Activated CD4-positive, alpha-beta T cell treated with anti-CD3 and anti-CD28 coated beads, Interleukin-2, amount 10 ng/mL, durations not matched to agents 24 days and 14 days (primary cell): Measurements from ENCODE around the gene GLP1R. TPM values are rescaled to one million over a fixed set of nuclear protein-coding genes. Genes with fewer than 3 reads are reported as not detected.

Source experiments
- DNase-seq: peaks from one replicate; pipeline ENCODE4 v3.0.0; 2022
- H3K27ac Mint-ChIP-seq: one replicate; pipeline ENCODE4 v1.8.0; 2022; ENCODE audit warnings: mild to moderate bottlenecking, mixed read lengths
- H3K27me3 Mint-ChIP-seq: one replicate; pipeline ENCODE4 v1.8.0; 2022; ENCODE audit warnings: mixed read lengths
- H3K36me3 Mint-ChIP-seq: one replicate; pipeline ENCODE4 v1.8.0; 2022; ENCODE audit warnings: low read depth, mild to moderate bottlenecking, mixed read lengths
- H3K4me1 Mint-ChIP-seq: one replicate; pipeline ENCODE4 v1.8.0; 2021; ENCODE audit warnings: mixed read lengths
- H3K4me3 Mint-ChIP-seq: one replicate; pipeline ENCODE4 v1.8.0; 2022; ENCODE audit warnings: mild to moderate bottlenecking, moderate library complexity, mixed read lengths
- H3K9me3 Mint-ChIP-seq: one replicate; pipeline ENCODE4 v1.8.0; 2021; ENCODE audit warnings: mixed read lengths
- intact Hi-C: fragments of 100-400 bp; cut with micrococcal nuclease; formaldehyde crosslinking; loops from one replicate; pipeline ENCODE4 v1.15.1; 2023
- total RNA-seq: library from RNA; stranded (reverse); gene quantifications from 2 replicates; pipeline ENCODE4 v1.2.3, GENCODE V29; 2022

The GLP1R gene
- 0.09 TPM in 2 replicates for total RNA-seq

DNA sequence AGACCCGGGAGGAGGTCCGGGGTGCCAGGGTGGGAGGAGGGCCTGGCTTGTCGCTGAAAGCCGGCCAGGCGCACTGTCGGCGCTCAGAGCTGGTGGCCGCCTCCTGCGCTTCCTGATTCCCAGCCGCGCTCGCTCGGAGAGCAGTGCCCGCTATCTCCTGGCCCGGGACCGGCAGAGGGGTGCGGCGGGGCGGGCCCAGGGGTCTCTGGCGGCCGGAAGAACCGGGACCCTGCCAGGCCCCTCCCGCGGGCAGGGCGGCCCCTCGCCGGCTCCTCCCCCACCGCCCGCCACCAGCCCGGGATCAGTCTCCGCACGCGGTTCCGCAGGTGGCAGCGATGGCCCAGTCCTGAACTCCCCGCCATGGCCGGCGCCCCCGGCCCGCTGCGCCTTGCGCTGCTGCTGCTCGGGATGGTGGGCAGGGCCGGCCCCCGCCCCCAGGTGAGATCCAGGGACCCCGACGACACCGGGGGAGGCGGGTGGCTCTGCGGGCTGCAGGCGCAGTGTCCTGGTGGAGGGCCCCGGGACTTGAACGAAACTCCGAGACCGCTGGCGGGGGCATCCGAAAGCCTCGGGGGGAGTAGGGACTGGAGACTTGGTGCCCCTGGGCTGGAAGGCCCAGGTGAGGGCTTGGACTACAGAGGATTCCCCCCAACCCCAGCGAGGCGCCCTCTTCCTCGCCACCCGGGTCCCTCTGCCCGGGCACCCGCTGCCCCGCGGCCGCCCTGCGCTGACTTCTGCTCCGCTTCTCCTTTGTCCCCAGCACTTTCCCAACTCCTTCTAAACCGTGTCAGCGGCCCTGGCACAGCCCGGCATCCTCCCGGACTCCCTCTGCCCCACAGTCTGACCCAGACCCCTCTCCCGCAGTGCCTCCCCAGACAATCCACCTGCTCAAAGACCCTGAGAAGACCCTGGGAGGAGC lies at the start of gene GLP1R:
GLP1R (plus strand) TSS at position 301 of the 919 bp plus-strand sequence; CDS start at position 361, 60 bp downstream.
- no peaks in the 10 kb centered on the region for H3K9me3 Mint-ChIP-seq
- peaks cover 17% of the 10 kb centered on the region for H3K4me1 Mint-ChIP-seq
- peaks cover 42% of the 10 kb centered on the region for H3K27me3 Mint-ChIP-seq
- H3K27ac Mint-ChIP-seq = peak within 1 kb of the TSS; percentile 17
- peak; percentile 58 for DNase-seq
- H3K4me3 Mint-ChIP-seq = peak within 1 kb of the TSS; percentile 48
- intact Hi-C loops = no loop called here
- H3K36me3 Mint-ChIP-seq = no peaks in the 10 kb centered on the region

GRCh38 chr6:39003072-39003471 lies 45.5 kb upstream of the GLP1R start:
- DNase-seq = no peak
- intact Hi-C loops = no loop called here
- H3K36me3 Mint-ChIP-seq = no peaks in the 10 kb centered on the region
- H3K9me3 Mint-ChIP-seq = no peaks in the 10 kb centered on the region
- no peak overlapping the region for H3K4me3 Mint-ChIP-seq
- peaks cover 56% of the 10 kb centered on the region for H3K27me3 Mint-ChIP-seq
- no peak overlapping the region for H3K27ac Mint-ChIP-seq
- no peaks in the 10 kb centered on the region for H3K4me1 Mint-ChIP-seq

DNA sequence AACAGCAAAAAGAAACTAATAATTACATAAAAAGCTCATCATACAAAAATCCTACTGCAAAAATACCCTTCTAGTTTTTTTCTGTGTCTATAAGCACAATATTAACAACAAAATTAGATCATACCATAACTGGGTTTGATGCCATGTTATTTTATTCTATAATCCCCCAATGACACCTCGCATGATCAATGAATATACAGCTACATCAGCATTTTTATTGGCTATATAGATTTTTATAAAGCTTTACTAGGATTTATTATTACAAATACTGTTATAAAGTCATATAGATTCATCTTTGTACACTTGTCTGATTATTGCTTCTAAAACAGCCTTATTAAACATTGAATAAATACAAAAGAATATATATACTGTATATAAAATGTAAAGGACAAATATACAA lies 45.1 kb upstream of the GLP1R start:
- H3K9me3 Mint-ChIP-seq = no peaks in the 10 kb centered on the region
- no peaks in the 10 kb centered on the region for H3K36me3 Mint-ChIP-seq
- H3K4me1 Mint-ChIP-seq = no peaks in the 10 kb centered on the region
- intact Hi-C loops = no loop called here
- no peak for DNase-seq
- no peak overlapping the region for H3K27ac Mint-ChIP-seq
- peaks cover 60% of the 10 kb centered on the region for H3K27me3 Mint-ChIP-seq
- H3K4me3 Mint-ChIP-seq = no peak overlapping the region

DNA sequence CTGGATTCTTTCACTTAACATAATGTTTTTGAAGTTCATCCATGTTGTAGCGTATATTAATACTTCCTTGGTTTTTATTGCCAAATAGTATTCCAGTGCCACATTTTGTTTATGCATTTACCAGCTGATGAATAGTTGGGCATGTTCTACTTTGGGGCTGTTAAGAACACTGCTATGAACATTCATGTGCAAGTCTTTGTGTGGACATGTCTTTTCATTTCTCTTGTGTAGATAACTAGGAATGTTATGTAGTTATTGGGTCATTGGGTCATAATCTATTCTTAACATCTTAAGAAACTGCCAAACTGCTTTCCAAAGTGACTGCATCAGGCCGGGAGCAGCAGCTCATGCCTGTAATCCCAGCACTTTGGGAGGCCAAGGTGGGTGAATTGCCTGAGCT lies 43.8 kb upstream of the GLP1R start:
- no peak for DNase-seq
- Mint-ChIP-seq H3K4me3 (no peak overlapping the region), H3K27ac (no peak overlapping the region), H3K36me3 (no peaks in the 10 kb centered on the region), H3K27me3 (peaks cover 62% of the 10 kb centered on the region), H3K4me1 (no peaks in the 10 kb centered on the region), H3K9me3 (no peaks in the 10 kb centered on the region)
- intact Hi-C loops = no loop called here

- H3K4me3 Mint-ChIP-seq = no peak overlapping the region
- no peaks in the 10 kb centered on the region for H3K36me3 Mint-ChIP-seq
- H3K9me3 Mint-ChIP-seq = no peaks in the 10 kb centered on the region
- intact Hi-C loops = no loop called here
- no peak for DNase-seq
- H3K27ac Mint-ChIP-seq = no peak overlapping the region
- peaks cover 56% of the 10 kb centered on the region for H3K27me3 Mint-ChIP-seq
- no peaks in the 10 kb centered on the region for H3K4me1 Mint-ChIP-seq
These were observed 42.8 kb upstream of the GLP1R start for GRCh38 chr6:39005774-39006173.

DNA sequence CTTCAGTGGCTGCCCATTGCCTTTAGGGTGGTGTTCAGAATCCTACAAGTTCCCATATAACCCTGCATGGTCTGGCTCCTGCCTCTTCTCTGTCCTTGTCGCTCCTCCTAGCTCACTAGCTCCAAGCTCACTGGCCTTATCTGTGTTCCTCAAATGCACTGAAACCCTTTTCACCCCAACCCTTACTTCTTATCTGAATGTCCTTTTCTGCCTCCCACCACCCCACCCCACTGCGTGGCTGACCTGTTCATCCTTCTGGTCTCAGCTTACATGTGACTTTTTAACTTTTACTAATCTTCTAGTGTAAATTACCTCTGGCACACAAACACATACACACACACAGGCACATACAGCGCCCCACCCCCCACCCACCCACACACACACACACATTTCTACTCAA lies 41.0 kb upstream of the GLP1R start:
- Mint-ChIP-seq H3K9me3 (no peaks in the 10 kb centered on the region), H3K4me1 (no peaks in the 10 kb centered on the region), H3K36me3 (no peaks in the 10 kb centered on the region), H3K4me3 (no peak overlapping the region), H3K27me3 (peaks cover 61% of the 10 kb centered on the region), H3K27ac (no peak overlapping the region)
- intact Hi-C loops = no loop called here
- DNase-seq = no peak

DNA sequence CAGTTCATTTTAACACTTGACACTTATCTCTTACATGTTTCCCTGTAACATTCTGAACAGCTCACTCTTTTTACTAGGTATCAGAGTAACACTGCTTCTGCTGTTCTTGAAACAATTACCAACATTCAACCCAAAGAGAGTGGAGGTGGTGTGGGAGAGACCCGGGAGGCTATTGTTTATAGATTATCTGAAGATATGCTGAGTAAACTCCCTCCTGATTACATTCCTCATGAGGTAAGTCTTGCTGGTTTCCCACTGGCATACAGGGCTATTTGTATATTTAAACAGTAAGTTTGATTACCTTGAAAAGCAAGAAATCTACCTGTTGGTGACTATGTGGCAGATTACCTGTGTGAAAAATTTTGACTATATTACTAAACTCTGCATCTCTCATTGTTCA lies 39.8 kb upstream of the GLP1R start:
- intact Hi-C loops = no loop called here

GRCh38 chr6:39009476-39009875 lies 39.1 kb upstream of the GLP1R start:
- Mint-ChIP-seq H3K27me3 (peaks cover 58% of the 10 kb centered on the region), H3K36me3 (no peaks in the 10 kb centered on the region), H3K27ac (no peak overlapping the region), H3K9me3 (no peaks in the 10 kb centered on the region), H3K4me3 (no peak overlapping the region), H3K4me1 (no peaks in the 10 kb centered on the region)
- intact Hi-C loops = no loop called here
- no peak for DNase-seq

More for the DNA sequence above, 39.8 kb upstream of the GLP1R start:
- Mint-ChIP-seq H3K9me3 (no peaks in the 10 kb centered on the region), H3K4me3 (no peak overlapping the region), H3K27ac (no peak overlapping the region), H3K27me3 (peaks cover 63% of the 10 kb centered on the region), H3K4me1 (no peaks in the 10 kb centered on the region), H3K36me3 (no peaks in the 10 kb centered on the region)
- DNase-seq = no peak

GRCh38 chr6:39016839-39017546 lies 31.6 kb upstream of the GLP1R start:
- no peaks in the 10 kb centered on the region for H3K36me3 Mint-ChIP-seq
- no peaks in the 10 kb centered on the region for H3K9me3 Mint-ChIP-seq
- no peak for DNase-seq
- H3K27ac Mint-ChIP-seq = no peak overlapping the region
- intact Hi-C loops = no loop called here
- peaks cover 15% of the 10 kb centered on the region for H3K27me3 Mint-ChIP-seq
- no peak overlapping the region for H3K4me3 Mint-ChIP-seq
- H3K4me1 Mint-ChIP-seq = no peaks in the 10 kb centered on the region

DNA sequence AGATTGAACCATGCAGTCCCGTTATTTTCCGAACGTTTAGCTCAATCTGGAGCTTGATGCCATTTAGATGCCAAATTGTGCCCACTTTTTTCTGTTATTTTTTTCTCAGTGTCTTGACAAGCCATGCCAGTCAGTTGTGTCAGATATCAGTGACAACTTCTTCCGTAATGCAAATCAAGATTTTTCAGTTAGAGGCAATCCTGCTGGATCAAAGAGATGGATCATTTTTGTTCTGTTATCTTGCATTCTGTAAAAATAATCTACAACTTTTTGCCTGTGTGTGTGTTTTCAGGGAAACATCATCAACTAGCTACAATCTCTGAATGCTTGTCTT lies 31.1 kb upstream of the GLP1R start:
- intact Hi-C loops = no loop called here
- H3K4me3 Mint-ChIP-seq = no peak overlapping the region
- DNase-seq = no peak
- H3K27me3 Mint-ChIP-seq = peaks cover 10% of the 10 kb centered on the region
- H3K4me1 Mint-ChIP-seq = no peaks in the 10 kb centered on the region
- no peaks in the 10 kb centered on the region for H3K36me3 Mint-ChIP-seq
- H3K9me3 Mint-ChIP-seq = no peaks in the 10 kb centered on the region
- H3K27ac Mint-ChIP-seq = no peak overlapping the region

GRCh38 chr6:39018103-39018502 lies 30.5 kb upstream of the GLP1R start:
- H3K9me3 Mint-ChIP-seq = no peaks in the 10 kb centered on the region
- peaks cover 9% of the 10 kb centered on the region for H3K27me3 Mint-ChIP-seq
- H3K27ac Mint-ChIP-seq = no peak overlapping the region
- no peaks in the 10 kb centered on the region for H3K4me1 Mint-ChIP-seq
- DNase-seq = no peak
- no peaks in the 10 kb centered on the region for H3K36me3 Mint-ChIP-seq
- no peak overlapping the region for H3K4me3 Mint-ChIP-seq
- intact Hi-C loops = no loop called here

DNA sequence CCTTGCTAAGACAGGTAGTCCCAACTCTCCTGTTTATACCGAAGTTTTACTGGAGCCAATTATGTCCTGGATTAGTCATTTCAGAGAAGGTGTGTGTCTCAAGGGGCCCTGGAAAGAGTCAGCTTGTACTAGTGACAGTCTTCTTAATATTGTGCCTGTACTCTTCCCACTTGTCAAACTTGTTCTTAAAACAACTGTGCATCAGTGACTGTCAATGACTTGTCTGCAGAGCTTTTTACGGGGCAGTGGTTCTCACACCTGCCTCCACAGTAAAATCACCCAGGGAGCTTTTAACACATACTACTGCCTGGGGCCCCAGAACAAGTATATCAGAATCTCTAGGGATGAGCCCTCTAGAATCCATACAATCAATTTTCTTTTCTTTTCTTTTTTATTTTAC lies 28.4 kb upstream of the GLP1R start:
- no peaks in the 10 kb centered on the region for H3K4me1 Mint-ChIP-seq
- no peak for DNase-seq
- no peaks in the 10 kb centered on the region for H3K36me3 Mint-ChIP-seq
- H3K4me3 Mint-ChIP-seq = no peak overlapping the region
- H3K27me3 Mint-ChIP-seq = peaks cover 6% of the 10 kb centered on the region
- no peak overlapping the region for H3K27ac Mint-ChIP-seq
- no peaks in the 10 kb centered on the region for H3K9me3 Mint-ChIP-seq
- intact Hi-C loops = no loop called here

GRCh38 chr6:39021041-39021440 lies 27.5 kb upstream of the GLP1R start:
- Mint-ChIP-seq H3K27me3 (peaks cover 7% of the 10 kb centered on the region), H3K4me3 (no peak overlapping the region), H3K9me3 (no peaks in the 10 kb centered on the region), H3K27ac (no peak overlapping the region), H3K36me3 (no peaks in the 10 kb centered on the region), H3K4me1 (no peaks in the 10 kb centered on the region)
- DNase-seq = no peak
- intact Hi-C loops = no loop called here

DNA sequence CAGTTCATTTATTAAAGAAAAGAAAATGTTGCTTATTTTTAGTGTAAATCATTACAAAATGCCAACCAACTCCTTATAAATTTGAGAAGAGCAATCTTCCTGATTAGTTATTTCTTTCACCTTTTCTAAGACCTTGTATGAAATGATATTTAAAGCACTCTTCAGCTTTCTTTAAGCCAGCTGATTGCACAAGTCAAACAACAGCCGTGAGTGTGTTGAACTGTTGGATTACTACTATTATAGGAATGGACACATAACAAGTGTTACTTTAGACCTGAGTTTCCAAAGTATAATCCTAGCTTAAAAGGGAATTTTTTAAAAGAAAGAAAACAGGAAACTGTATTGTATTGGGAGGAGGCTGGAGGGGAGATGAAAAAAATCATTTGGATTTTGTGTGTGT lies 26.8 kb upstream of the GLP1R start:
- peaks cover 12% of the 10 kb centered on the region for H3K27me3 Mint-ChIP-seq
- no peaks in the 10 kb centered on the region for H3K36me3 Mint-ChIP-seq
- H3K9me3 Mint-ChIP-seq = no peaks in the 10 kb centered on the region
- no peaks in the 10 kb centered on the region for H3K4me1 Mint-ChIP-seq
- H3K4me3 Mint-ChIP-seq = no peak overlapping the region
- no peak for DNase-seq
- intact Hi-C loops = no loop called here
- no peak overlapping the region for H3K27ac Mint-ChIP-seq
